ES-I3 (cell line): ENCODE data around the gene EMC8.

Experiments used
- H3K36me3 ChIP-seq: 2 replicates; pipeline ENCODE4 v1.6.1; 2013; ENCODE audit warnings: mild to moderate bottlenecking, low read length, control low read depth, moderate library complexity; ENCODE audit not compliant: insufficient read depth
- H3K4me1 ChIP-seq: 2 replicates; pipeline ENCODE4 v1.6.1; 2013; ENCODE audit warnings: mild to moderate bottlenecking, control low read depth, low read length; ENCODE audit not compliant: insufficient read depth
- H3K9ac ChIP-seq: 2 replicates; pipeline ENCODE4 v1.6.1; 2013; ENCODE audit warnings: low read depth, mild to moderate bottlenecking, low read length, moderate library complexity
- H3K9me3 ChIP-seq: 2 replicates; pipeline ENCODE4 v1.6.1; 2013; ENCODE audit warnings: mild to moderate bottlenecking, low read length, moderate library complexity; ENCODE audit not compliant: control insufficient read depth, insufficient read depth

The EMC8 gene

GRCh38 chr16:85733839-85734170 lies 65.5 kb downstream of the EMC8 start:
- H3K4me1 ChIP-seq = peaks cover 28% of the 10 kb centered on the region
- no peak overlapping the region for H3K9ac ChIP-seq
- no peaks in the 10 kb centered on the region for H3K9me3 ChIP-seq
- no peaks in the 10 kb centered on the region for H3K36me3 ChIP-seq

GRCh38 chr16:85733155-85733838 lies 66.0 kb downstream of the EMC8 start:
- no peaks in the 10 kb centered on the region for H3K9me3 ChIP-seq
- H3K9ac ChIP-seq = no peak overlapping the region
- peaks cover 28% of the 10 kb centered on the region for H3K4me1 ChIP-seq
- no peaks in the 10 kb centered on the region for H3K36me3 ChIP-seq

DNA sequence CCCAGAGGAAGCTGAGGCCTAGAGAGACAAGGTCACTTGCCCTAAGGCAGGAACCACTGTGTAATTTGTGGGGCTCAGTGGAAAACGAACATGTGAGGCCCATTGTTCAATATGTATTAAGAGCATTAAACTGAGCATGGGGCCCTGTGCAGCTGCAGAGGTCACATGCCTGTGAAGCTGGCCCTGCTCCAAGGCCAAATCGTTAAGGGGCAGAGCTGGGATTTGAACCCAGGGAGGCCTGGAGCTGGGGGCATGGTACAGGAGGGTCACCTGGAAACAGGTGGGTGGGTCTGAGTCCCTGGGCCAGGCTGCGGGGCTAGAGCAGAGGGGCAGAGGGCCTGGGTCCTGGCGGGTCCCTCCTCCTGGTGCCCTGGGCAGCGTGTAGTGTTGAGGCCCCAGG lies 68.2 kb downstream of the EMC8 start:
- Histone ChIP-seq H3K9ac (no peak overlapping the region), H3K4me1 (peaks cover 28% of the 10 kb centered on the region), H3K36me3 (no peaks in the 10 kb centered on the region), H3K9me3 (no peaks in the 10 kb centered on the region)

DNA sequence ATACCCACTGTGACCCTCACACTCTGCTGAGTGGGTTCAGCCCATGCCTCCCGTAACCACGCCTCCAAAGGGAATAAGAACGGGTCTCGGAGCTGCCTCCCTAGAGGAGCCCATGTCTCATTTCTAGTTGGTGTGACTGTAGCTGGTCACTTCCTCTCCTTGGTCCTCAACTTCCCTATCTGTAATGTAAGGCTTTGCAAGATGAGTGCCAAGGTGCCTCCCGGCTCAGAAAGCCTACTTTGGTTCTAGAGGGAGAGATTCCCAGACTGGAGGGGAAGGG lies 69.2 kb downstream of the EMC8 start:
- Histone ChIP-seq H3K36me3 (0 out of 2 replicates have a peak, but pooled peaks cover 4% of the 10 kb centered on the region), H3K4me1 (peaks cover 28% of the 10 kb centered on the region), H3K9me3 (no peaks in the 10 kb centered on the region), H3K9ac (no peak overlapping the region)

DNA sequence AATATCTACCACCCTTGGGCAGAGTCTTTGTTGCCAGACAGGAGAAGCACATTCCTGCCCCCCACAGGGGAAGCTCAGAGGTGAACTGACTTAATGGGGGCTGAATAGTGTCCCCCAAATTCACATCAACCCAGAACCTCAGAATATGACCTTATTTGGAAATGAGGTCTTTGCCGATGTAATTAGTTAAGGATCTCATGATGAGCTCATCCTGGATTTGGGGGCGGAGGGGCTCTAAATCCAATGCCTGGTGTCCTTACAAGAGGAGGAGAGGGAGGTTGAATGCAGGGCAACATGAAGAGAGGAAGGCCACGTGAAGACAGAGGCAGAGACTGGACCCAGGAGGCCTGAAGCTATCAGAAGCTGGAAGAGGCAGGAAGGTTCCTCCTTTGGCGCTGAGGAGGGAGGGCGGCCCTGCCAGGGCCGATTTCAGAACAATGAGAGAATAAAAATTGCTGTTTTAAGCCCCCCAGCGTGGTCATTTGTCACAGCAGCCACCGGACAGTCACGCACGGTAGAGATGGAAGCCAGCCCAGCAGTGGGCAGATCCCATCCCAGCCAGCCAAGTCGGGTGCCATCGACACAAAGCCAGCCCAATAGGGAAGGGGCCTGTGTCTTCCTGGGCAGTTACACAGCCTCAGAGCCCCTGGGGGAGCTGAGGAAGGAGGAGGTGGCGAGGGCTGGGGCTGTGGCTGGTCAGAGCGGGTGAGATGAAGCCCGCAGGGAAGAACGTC lies 69.7 kb downstream of the EMC8 start:
- peaks cover 25% of the 10 kb centered on the region for H3K4me1 ChIP-seq
- no peaks in the 10 kb centered on the region for H3K9me3 ChIP-seq
- H3K36me3 ChIP-seq = 0 out of 2 replicates have a peak, but pooled peaks cover 4% of the 10 kb centered on the region
- no peak overlapping the region for H3K9ac ChIP-seq

GRCh38 chr16:85728879-85729278 lies 70.5 kb downstream of the EMC8 start:
- 0 out of 2 replicates have a peak, but pooled peaks cover 4% of the 10 kb centered on the region for H3K36me3 ChIP-seq
- no peak overlapping the region for H3K9ac ChIP-seq
- peaks cover 18% of the 10 kb centered on the region; the same call in 1 of the 2 replicates for H3K4me1 ChIP-seq

More at GRCh38 chr16:85728879-85729278, 70.5 kb downstream of the EMC8 start:
- no peaks in the 10 kb centered on the region for H3K9me3 ChIP-seq
